T-helper 1 cell treated with Interleukin-12 subunit alpha and Interleukin-12 subunit beta and Interleukin-4 antibody, amounts not matched to agents 30 μg/mL and 1 μg/mL, for 36 hours (primary cell): Measurements from ENCODE around the gene STAT6.
A peak's percentile ranks its signal among the peaks of the same experiment; 100 is the strongest.

ENCODE experiments used
- H3K27ac Mint-ChIP-seq: one replicate; pipeline ENCODE4 v1.8.0; 2021; ENCODE audit warnings: mild to moderate bottlenecking, mixed read lengths
- H3K27me3 Mint-ChIP-seq: one replicate; pipeline ENCODE4 v1.8.0; 2021; ENCODE audit warnings: low read depth, mixed read lengths
- H3K36me3 Mint-ChIP-seq: one replicate; pipeline ENCODE4 v1.8.0; 2021; ENCODE audit warnings: low read depth, mixed read lengths
- H3K4me1 Mint-ChIP-seq: one replicate; pipeline ENCODE4 v1.8.0; 2021; ENCODE audit warnings: low read depth, mixed read lengths
- H3K4me3 Mint-ChIP-seq: one replicate; pipeline ENCODE4 v1.8.0; 2021; ENCODE audit warnings: mild to moderate bottlenecking, moderate library complexity, mixed read lengths
- H3K9me3 Mint-ChIP-seq: one replicate; pipeline ENCODE4 v1.8.0; 2021; ENCODE audit warnings: mixed read lengths

STAT6 gene, protein sequence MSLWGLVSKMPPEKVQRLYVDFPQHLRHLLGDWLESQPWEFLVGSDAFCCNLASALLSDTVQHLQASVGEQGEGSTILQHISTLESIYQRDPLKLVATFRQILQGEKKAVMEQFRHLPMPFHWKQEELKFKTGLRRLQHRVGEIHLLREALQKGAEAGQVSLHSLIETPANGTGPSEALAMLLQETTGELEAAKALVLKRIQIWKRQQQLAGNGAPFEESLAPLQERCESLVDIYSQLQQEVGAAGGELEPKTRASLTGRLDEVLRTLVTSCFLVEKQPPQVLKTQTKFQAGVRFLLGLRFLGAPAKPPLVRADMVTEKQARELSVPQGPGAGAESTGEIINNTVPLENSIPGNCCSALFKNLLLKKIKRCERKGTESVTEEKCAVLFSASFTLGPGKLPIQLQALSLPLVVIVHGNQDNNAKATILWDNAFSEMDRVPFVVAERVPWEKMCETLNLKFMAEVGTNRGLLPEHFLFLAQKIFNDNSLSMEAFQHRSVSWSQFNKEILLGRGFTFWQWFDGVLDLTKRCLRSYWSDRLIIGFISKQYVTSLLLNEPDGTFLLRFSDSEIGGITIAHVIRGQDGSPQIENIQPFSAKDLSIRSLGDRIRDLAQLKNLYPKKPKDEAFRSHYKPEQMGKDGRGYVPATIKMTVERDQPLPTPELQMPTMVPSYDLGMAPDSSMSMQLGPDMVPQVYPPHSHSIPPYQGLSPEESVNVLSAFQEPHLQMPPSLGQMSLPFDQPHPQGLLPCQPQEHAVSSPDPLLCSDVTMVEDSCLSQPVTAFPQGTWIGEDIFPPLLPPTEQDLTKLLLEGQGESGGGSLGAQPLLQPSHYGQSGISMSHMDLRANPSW

DNA sequence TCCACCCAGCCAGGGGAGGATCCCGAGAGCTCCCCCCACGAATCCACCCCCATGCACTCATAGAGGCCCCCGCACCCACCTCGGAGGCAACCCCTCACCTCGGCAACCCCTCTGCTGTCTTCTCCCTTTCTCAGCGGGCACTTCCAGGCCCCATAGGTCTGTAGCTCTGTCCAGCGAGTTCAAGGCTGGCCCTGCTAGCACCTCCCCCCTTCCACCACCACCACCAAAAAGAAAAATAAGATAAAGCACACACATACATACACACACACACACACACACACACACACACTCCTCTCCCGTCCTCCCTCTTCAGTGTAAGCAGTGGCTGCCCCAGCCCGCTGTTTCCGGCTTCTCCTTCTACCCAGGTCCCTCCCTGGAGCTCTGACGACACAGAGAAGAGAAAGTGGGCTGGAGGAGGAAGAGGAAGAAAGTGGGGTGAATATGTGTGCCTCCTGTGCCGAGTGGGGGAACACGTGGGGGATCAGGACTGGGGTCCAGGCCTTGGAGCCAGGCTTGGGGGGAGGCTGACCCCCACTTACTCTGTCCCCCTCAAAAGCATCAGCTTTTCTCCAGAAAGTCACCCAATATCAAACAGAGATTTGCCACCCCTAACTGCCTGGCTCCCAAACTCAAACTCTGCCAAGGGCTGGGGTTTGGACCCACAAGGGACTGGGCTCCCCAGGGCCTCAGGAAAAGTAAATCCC, at the start of gene STAT6:
STAT6 (minus strand) TSS at position 332 of the 704 bp plus-strand sequence. CDS start 3,084 bp downstream, outside the sequence.
- peak within 1 kb of the TSS; percentile 95 for H3K27ac Mint-ChIP-seq
- peaks cover under 1% of the 10 kb centered on the region for H3K27me3 Mint-ChIP-seq
- H3K4me3 Mint-ChIP-seq, result peak within 1 kb of the TSS; percentile 97
- no peaks in the 10 kb centered on the region for H3K9me3 Mint-ChIP-seq
- peaks cover 35% of the 10 kb centered on the region for H3K4me1 Mint-ChIP-seq
- peaks cover 13% of the 10 kb centered on the region for H3K36me3 Mint-ChIP-seq

DNA sequence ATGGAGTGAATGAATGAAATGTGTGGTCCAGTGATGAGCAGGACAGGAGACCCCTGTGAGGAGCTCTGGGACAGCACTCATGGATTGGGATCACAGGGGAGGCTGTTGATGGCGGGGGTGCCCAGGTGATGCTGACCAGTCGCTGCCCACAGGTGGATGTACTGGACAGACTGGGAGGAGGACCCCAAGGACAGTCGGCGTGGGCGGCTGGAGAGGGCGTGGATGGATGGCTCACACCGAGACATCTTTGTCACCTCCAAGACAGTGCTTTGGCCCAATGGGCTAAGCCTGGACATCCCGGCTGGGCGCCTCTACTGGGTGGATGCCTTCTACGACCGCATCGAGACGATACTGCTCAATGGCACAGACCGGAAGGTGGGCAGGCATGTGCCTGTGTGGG, 49.6 kb upstream of the STAT6 start:
- Mint-ChIP-seq H3K27ac (no peak overlapping the region), H3K4me3 (no peak overlapping the region), H3K36me3 (no peaks in the 10 kb centered on the region), H3K9me3 (no peaks in the 10 kb centered on the region), H3K4me1 (peaks cover 2% of the 10 kb centered on the region), H3K27me3 (no peaks in the 10 kb centered on the region)

DNA sequence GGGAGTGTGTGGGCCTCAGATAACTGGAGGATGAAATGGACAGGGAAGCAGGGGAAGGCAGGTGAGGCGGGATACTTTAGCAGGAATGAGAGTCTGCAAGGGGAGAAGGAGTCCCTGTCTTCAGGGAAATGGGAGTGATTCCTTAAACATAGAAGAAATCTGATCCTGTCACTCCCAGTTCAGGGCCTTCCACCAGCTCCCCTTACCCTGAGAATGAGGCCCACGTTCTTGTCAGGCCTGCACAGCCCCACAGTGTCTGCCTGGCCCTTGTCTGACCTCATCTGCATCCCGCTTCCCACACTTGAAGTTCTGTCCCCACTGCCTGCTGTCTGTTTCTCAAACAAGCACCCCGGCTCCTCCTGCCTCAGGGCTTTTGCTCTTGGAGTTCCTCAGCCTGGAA, 48.9 kb upstream of the STAT6 start:
- Mint-ChIP-seq H3K27ac (no peak overlapping the region), H3K4me3 (no peak overlapping the region), H3K9me3 (no peaks in the 10 kb centered on the region), H3K4me1 (peaks cover 2% of the 10 kb centered on the region), H3K36me3 (no peaks in the 10 kb centered on the region), H3K27me3 (peaks cover 4% of the 10 kb centered on the region)

DNA sequence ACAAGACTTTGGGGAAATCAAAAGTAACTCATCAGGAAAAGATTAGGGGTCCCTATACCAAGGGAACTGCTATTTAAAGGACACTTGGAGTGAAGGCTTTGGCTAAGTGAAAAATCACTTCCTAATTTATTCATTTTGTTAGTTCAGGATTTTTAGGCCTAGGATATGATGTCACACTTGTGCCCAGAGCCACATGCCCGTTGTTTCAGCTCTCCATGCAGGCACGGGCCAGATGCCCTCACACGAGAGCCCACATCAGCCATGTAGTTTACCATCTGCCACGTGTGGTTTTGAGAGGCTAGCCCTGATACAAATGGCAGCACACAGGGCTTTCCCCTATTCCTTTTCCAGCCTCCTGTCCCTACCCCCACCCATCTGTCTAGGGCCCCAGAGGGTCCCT, 48.1 kb upstream of the STAT6 start:
- Mint-ChIP-seq H3K4me1 (peaks cover 2% of the 10 kb centered on the region), H3K4me3 (no peak overlapping the region), H3K36me3 (no peaks in the 10 kb centered on the region), H3K27ac (no peak overlapping the region), H3K9me3 (no peaks in the 10 kb centered on the region), H3K27me3 (peaks cover 4% of the 10 kb centered on the region)

DNA sequence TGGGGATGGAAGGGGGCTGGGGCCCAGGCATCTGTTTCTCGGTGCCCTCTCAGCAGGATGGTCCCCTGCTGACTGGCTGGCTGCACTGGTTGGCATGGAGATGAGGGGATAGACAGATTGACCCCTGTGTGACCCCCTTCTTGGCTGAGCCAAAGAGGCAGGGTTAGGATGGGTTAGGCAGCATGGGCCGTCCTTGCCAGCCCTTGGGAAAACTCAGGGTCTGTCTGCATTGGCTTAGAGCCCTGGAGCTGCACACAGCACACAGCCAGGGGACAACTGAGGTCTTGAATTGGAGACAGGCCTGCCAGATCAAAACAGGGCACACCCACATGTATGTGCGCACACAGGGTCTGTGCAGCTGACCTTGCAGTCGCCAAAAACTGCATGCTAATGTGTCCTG, 47.5 kb upstream of the STAT6 start:
- no peaks in the 10 kb centered on the region for H3K9me3 Mint-ChIP-seq
- H3K27me3 Mint-ChIP-seq, result peaks cover 4% of the 10 kb centered on the region
- no peaks in the 10 kb centered on the region for H3K36me3 Mint-ChIP-seq
- peaks cover 2% of the 10 kb centered on the region for H3K4me1 Mint-ChIP-seq
- H3K27ac Mint-ChIP-seq, result no peak overlapping the region
- no peak overlapping the region for H3K4me3 Mint-ChIP-seq

DNA sequence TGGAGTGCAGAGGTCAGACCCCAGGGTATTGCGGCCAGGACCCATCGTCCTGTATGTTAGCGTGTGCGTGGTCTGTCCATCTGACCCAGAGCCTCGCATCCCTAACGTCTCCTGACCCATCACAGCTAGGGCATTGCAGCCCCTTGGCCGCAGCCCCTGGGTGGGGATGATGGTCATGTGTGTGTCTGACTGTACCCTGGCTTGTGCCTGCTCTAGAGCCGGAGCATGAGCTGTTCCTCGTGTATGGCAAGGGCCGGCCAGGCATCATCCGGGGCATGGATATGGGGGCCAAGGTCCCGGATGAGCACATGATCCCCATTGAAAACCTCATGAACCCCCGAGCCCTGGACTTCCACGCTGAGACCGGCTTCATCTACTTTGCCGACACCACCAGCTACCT, 47.0 kb upstream of the STAT6 start:
- peaks cover 4% of the 10 kb centered on the region for H3K27me3 Mint-ChIP-seq
- H3K4me3 Mint-ChIP-seq, result no peak overlapping the region
- H3K9me3 Mint-ChIP-seq, result no peaks in the 10 kb centered on the region
- no peak overlapping the region for H3K27ac Mint-ChIP-seq
- peaks cover 2% of the 10 kb centered on the region for H3K4me1 Mint-ChIP-seq
- no peaks in the 10 kb centered on the region for H3K36me3 Mint-ChIP-seq

DNA sequence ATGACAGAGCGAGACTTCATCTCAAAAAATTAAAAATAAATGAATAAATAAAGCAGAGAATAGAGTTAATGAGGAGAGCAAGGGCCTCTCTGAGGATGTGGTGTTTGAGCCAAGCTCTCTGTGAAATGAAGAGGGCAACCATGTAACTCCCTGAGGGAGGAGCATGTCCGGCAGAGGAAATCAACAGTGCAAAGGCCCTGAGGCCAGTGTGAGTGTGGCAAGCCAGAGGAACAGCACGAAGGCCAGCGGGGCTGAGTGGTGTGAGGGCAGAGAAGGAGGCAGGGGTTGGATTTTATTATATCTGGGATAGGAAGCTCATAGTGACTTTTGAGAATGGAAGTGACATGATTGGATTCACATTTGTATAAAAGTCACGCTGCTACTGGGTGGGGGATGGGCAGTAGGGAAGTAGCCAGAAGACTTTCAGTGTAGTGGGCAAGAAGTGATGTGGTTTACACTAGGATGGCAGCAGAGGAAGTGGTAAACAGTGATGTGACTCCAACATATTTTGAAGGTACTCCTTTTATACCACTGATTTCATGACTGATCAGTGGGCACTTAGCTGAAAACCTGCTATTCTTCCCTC, 46.5 kb upstream of the STAT6 start:
- Mint-ChIP-seq H3K27me3 (peaks cover 4% of the 10 kb centered on the region), H3K4me3 (no peak overlapping the region), H3K4me1 (peaks cover 2% of the 10 kb centered on the region), H3K27ac (no peak overlapping the region), H3K36me3 (no peaks in the 10 kb centered on the region), H3K9me3 (no peaks in the 10 kb centered on the region)

DNA sequence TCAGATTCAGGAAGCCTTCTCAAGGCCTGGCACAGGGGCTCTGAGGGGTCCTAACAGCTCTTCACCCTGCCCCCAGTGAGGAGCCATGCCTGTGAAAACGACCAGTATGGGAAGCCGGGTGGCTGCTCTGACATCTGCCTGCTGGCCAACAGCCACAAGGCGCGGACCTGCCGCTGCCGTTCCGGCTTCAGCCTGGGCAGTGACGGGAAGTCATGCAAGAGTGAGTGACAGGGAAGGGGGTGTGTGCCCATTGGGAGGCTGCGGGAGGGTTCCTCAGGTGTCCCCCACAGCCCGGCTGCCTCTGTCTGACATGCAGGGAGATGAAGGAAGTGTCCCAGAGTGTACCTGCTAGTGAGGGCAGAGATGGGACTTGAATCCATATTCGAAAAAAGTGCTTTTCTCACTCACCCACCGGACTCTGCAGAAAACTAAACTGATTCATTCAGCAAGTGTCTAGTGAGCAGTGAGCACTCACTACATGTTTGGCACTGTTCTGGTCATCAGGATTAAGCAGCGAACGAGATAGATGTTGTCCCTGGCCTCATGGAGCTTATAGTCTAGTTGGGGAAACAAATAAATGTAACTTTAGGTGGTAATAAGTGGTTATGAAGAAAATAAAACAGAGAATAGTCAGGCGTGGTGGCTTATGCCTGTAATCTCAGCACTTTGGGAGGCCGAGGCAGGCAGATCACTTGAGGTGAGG, 45.7 kb upstream of the STAT6 start:
- H3K4me3 Mint-ChIP-seq, result no peak overlapping the region
- peaks cover 4% of the 10 kb centered on the region for H3K27me3 Mint-ChIP-seq

DNA sequence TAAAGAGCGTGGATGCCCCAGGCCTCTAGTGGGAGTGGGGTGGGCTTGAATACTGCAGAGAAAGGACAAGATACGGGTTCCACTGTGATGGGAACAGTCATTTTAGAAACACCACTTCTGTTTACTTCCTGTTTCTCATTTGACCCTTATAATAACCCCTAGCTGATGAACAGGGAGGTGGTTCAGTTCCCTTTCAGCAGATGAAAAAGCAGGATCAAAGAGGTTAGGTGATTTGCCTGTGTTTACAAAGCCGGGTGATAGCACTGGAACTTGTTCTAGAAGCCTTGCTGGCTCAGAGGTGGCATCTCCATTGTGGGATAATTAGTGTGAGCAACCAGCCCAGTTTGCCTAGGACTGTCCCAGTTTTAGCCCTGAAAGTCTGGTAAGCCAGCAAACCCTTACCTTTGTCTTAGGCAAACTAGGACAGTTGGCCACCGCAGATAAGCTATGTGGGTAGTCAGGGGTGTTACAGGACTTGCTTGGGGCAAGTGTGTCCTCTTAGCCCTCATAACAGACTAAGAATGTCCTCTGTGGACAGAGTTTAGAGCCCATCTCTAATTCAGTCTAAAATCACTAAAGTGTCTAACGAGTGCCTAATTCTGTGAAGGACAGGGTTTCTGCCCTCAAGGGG, 43.8 kb upstream of the STAT6 start:
- H3K36me3 Mint-ChIP-seq, result no peaks in the 10 kb centered on the region
- H3K9me3 Mint-ChIP-seq, result no peaks in the 10 kb centered on the region
- H3K27ac Mint-ChIP-seq, result no peak overlapping the region
- H3K4me3 Mint-ChIP-seq, result no peak overlapping the region
- peaks cover 4% of the 10 kb centered on the region for H3K27me3 Mint-ChIP-seq
- peaks cover 2% of the 10 kb centered on the region for H3K4me1 Mint-ChIP-seq

More for the DNA sequence above, 45.7 kb upstream of the STAT6 start:
- H3K27ac Mint-ChIP-seq, result no peak overlapping the region
- no peaks in the 10 kb centered on the region for H3K9me3 Mint-ChIP-seq
- no peaks in the 10 kb centered on the region for H3K36me3 Mint-ChIP-seq
- H3K4me1 Mint-ChIP-seq, result peaks cover 2% of the 10 kb centered on the region

DNA sequence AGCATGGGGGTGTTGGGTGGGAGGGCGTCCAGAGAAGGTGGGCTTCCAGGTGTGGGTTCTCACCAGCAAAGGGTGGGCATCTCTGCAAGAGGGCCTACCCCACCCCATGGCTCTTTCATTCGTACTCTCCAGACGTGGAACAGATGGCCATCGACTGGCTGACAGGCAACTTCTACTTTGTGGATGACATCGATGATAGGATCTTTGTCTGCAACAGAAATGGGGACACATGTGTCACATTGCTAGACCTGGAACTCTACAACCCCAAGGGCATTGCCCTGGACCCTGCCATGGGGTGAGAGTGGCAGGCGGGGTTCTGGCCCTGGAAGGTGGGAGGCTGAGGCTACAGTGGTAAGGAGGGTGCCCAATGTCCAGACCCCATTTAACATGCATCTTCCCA, 42.9 kb upstream of the STAT6 start:
- Mint-ChIP-seq H3K4me3 (no peak overlapping the region), H3K27me3 (peaks cover 4% of the 10 kb centered on the region), H3K4me1 (peaks cover 2% of the 10 kb centered on the region), H3K9me3 (no peaks in the 10 kb centered on the region), H3K27ac (no peak overlapping the region), H3K36me3 (no peaks in the 10 kb centered on the region)

DNA sequence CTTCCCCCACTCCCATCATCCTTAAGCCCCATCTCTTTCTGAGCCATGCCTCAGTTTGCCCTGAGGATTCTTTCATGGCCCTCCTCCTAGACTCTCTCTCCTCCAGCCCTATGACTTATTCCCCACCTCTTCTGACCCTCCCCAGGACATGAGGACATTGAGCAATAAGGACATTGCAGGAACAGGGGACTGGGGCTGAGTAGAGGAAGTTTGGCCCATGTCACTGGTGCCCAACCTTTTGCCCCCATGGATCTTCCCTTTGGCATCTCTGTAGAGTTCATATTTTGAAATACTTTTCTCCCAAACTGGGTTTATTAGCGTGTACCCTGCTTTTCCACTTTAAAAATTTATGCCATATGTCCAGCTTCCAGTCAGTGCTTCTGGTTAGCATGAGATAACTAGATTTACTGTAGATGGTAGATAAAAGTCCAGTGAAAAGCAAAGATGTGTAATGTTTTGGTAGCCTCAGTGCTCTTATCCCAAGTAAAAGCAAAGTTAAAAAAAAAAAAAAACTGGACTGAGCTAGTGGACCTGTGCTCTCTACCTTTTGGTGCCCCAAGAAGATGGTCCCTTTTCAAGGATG, 42.3 kb upstream of the STAT6 start:
- no peak overlapping the region for H3K4me3 Mint-ChIP-seq
- no peaks in the 10 kb centered on the region for H3K9me3 Mint-ChIP-seq
- H3K27ac Mint-ChIP-seq, result no peak overlapping the region
- no peaks in the 10 kb centered on the region for H3K36me3 Mint-ChIP-seq
- peaks cover 2% of the 10 kb centered on the region for H3K4me1 Mint-ChIP-seq
- peaks cover 4% of the 10 kb centered on the region for H3K27me3 Mint-ChIP-seq

DNA sequence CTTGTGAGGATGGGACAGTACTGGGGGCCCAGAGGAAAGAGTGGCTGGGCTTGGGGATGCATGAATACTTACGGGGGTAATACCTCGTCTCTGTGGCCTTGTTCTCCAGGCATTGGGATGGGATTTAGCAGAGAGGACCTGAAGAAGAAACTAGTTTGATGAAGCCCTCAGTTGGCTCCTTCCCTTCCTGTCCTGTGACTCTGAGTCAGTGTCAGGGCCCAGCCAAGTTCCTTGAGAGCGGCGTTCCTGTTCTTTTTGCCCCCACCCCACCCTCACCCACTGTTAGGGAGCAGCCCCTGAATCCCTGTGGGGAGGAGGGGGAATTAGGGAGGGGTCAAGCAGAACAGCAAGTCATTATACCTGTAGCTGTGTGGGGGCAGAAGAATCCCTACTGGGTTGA, 41.5 kb upstream of the STAT6 start:
- Mint-ChIP-seq H3K9me3 (no peaks in the 10 kb centered on the region), H3K4me3 (no peak overlapping the region), H3K27ac (no peak overlapping the region), H3K27me3 (peaks cover 4% of the 10 kb centered on the region), H3K4me1 (peaks cover 2% of the 10 kb centered on the region), H3K36me3 (no peaks in the 10 kb centered on the region)
